ENCODE measurements around the gene GNG2. TPM values are rescaled to one million over a fixed set of nuclear protein-coding genes. Genes with fewer than 3 reads are reported as not detected.

The GNG2 gene
- total and polyA plus RNA-seq, 9 of the 15 experiments (the other 6 are each of a cell fraction or from before 2014, with no cell fraction given): 0.18 TPM; not detected in 8

- BruUV-seq (replicated peaks): no TSS peak
- no peak for FAIRE-seq
- Histone ChIP-seq H3K4me3 (no peak overlapping the region), H3K4me1 (replicated peaks in 1 of 2; ENCODE audit: control insufficient read depth in 2 of 2, insufficient read depth in 2 of 2, low read length in 2 of 2) (no peaks in the 10 kb centered on the region), H4K20me1 (replicated peaks; ENCODE audit: control insufficient read depth, insufficient read depth, low read length) (no peaks in the 10 kb centered on the region), H3K27ac (ENCODE audit: extremely low read depth, low read depth, low read length) (no peak overlapping the region), H3K9ac (ENCODE audit: insufficient read depth in 1 of 2, low read depth in 2 of 2, low read length in 2 of 2) (no peak overlapping the region), H3K9me1 (ENCODE audit: control insufficient read depth, insufficient read depth, low read length) (no peaks in the 10 kb centered on the region), H3K79me2 (ENCODE audit: control insufficient read depth, insufficient read depth, low read length) (no peaks in the 10 kb centered on the region), H3K9me3 (replicated peaks; ENCODE audit: control insufficient read depth, insufficient read depth, low read depth, low read length) (no peaks in the 10 kb centered on the region), H3K27me3 (ENCODE audit: control insufficient read depth in 2 of 2, insufficient read depth in 2 of 2, low read length in 2 of 2) (no peaks in the 10 kb centered on the region; a peak in 1 of 5 replicates), H3K36me3 (ENCODE audit: control insufficient read depth, insufficient read depth, low read length) (no peaks in the 10 kb centered on the region), H2AFZ (ENCODE audit: low read depth, low read length) (no peak overlapping the region), H3K4me2 (ENCODE audit: insufficient read depth, low read length) (no peak overlapping the region)
- ChIA-PET POLR2A (no interaction called here), CTCF (ENCODE audit: low intra/inter-chr PET ratio) (no interaction called here)
- intact Hi-C loops (cut with micrococcal nuclease) (no loop called here), in situ Hi-C loops (cut with MboI) (no loop called here)
- DNase-seq (ENCODE audit: extremely low read depth in 1 of 4, low spot score in 3 of 4): no peak
- ATAC-seq: no peak
- no peak for TF ChIP-seq ZBTB33 (CRISPR knock-in tag; IDR thresholded peaks at IDR 0.05)
- TF ChIP-seq ZNF23 (CRISPR knock-in tag; IDR thresholded peaks at IDR 0.05): no peak
- no peak for TF ChIP-seq E2F3 (CRISPR knock-in tag; IDR thresholded peaks at IDR 0.05)
- no peak for TF ChIP-seq PPARD (CRISPR knock-in tag; IDR thresholded peaks at IDR 0.05)
- no peak for TF ChIP-seq ATF7 (IDR thresholded peaks at IDR 0.05)
- no peak for TF ChIP-seq RBFOX2 (IDR thresholded peaks at IDR 0.05; ENCODE audit: low read depth, low read length)
- TF ChIP-seq ZNF785 (CRISPR knock-in tag; IDR thresholded peaks at IDR 0.05): no peak
- no peak for TF ChIP-seq ZNF239 (CRISPR knock-in tag; IDR thresholded peaks at IDR 0.05)
- no peak for TF ChIP-seq ELF4 (CRISPR knock-in tag; IDR thresholded peaks at IDR 0.05)
- TF ChIP-seq SIRT6 (IDR thresholded peaks at IDR 0.05; ENCODE audit: low read depth, low read length): no peak
- TF ChIP-seq ZNF766 (CRISPR knock-in tag; conservative IDR thresholded peaks at IDR 0.05): no peak
- no peak for TF ChIP-seq PHF20 (IDR thresholded peaks at IDR 0.05; ENCODE audit: partially characterized antibody)
- TF ChIP-seq NKRF (IDR thresholded peaks at IDR 0.05; ENCODE audit: borderline replicate concordance): no peak
- no peak for TF ChIP-seq NR2C1 (IDR thresholded peaks at IDR 0.05)
- no peak for TF ChIP-seq NR2C1 (tag; IDR thresholded peaks at IDR 0.05)
- 0% methylated on average over 2 of the region's 2 CpGs for WGBS (ENCODE audit: insufficient coverage, low coverage, missing lambda C conversion rate)
Observed at GRCh38 chr14:51954031-51954430, 93.6 kb downstream of the GNG2 start.
